KMS-11 (cell line): ENCODE data around the gene RPS6KA5.

Experiments
- H2AFZ ChIP-seq: fragments of 200-600 bp; sonication (generic); 2 replicates; pipeline ENCODE4 v1.6.1; 2016; ENCODE audit warnings: antibody characterized with exemption, mixed run types, low read depth
- H3K27ac ChIP-seq: fragments of 200-600 bp; sonication (generic); 2 replicates; pipeline ENCODE4 v1.6.1; 2016; ENCODE audit warnings: mild to moderate bottlenecking, mixed run types
- H3K27me3 ChIP-seq: fragments of 200-600 bp; sonication (generic); 2 replicates; pipeline ENCODE4 v1.6.1; 2017; ENCODE audit warnings: mild to moderate bottlenecking, low read depth, mixed run types, moderate library complexity; ENCODE audit not compliant: insufficient read depth
- H3K36me3 ChIP-seq: fragments of 200-600 bp; sonication (generic); 2 replicates; pipeline ENCODE4 v1.6.1; 2017; ENCODE audit warnings: mild to moderate bottlenecking, mixed run types; ENCODE audit not compliant: insufficient read depth
- H3K4me1 ChIP-seq: fragments of 200-600 bp; sonication (generic); 2 replicates; pipeline ENCODE4 v1.6.1; 2016; ENCODE audit warnings: mild to moderate bottlenecking, low read depth, mixed run types; ENCODE audit not compliant: poor library complexity, severe bottlenecking
- H3K4me2 ChIP-seq: fragments of 200-600 bp; sonication (generic); 2 replicates; pipeline ENCODE4 v1.7.0; 2016; ENCODE audit warnings: mild to moderate bottlenecking, mixed run types
- H3K4me3 ChIP-seq: fragments of 200-600 bp; sonication (generic); IDR thresholded peaks from 2 replicates; pipeline ENCODE4 v1.6.1; 2017; ENCODE audit warnings: low read depth, low read length, mixed read lengths; ENCODE audit not compliant: insufficient read depth
- H3K79me2 ChIP-seq: fragments of 200-600 bp; sonication (generic); 2 replicates; pipeline ENCODE4 v1.6.1; 2016; ENCODE audit warnings: low read depth, mixed run types; ENCODE audit not compliant: insufficient read depth
- H3K9ac ChIP-seq: fragments of 200-600 bp; sonication (generic); 2 replicates; pipeline ENCODE4 v1.6.1; 2016; ENCODE audit warnings: mild to moderate bottlenecking, mixed run types
- H4K20me1 ChIP-seq: fragments of 200-600 bp; sonication (generic); 2 replicates; pipeline ENCODE4 v1.6.1; 2016; ENCODE audit warnings: mild to moderate bottlenecking, mixed run types; ENCODE audit not compliant: insufficient read depth
- TF ChIP-seq, protein P1 (sequence below): fragments of 200-600 bp; sonication (generic); conservative IDR thresholded peaks from 2 replicates; pipeline ENCODE4 v1.6.1; 2017; ENCODE audit warnings: low read depth, mild to moderate bottlenecking, antibody characterized with exemption, low read length, moderate library complexity, mixed read lengths

The RPS6KA5 gene

DNA sequence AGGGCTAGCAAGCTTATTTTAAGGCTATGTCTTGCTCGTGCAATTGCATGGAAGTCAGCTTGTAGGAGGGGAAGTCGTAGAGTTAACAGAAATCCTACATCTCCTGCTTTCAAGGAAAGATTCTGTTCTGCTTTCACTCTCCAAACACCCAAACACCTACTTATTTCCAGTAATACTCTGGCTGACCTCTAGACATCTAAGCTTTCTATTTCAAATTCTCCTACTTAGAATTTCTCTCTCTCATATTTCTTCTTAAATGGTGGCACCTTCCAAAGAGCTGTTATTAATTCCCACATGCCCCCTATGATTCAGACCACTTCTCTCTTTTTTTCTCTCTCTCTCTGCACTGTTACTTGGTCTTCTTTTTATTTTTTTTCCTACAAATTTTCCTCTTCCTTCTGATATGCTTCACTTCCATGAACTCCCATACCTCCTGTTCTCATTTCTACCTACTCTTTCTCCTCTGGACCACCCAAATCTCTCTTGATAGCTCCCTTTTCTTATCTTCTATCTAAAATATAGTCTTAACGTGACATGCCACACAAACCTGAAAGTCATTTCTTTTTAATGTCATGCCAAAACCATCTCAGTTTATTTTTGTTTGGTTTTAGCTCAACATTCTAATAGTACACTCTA lies 90.8 kb downstream of the RPS6KA5 start:
- Histone ChIP-seq H4K20me1 (no peaks in the 10 kb centered on the region), H3K36me3 (no peaks in the 10 kb centered on the region), H3K9ac (no peak overlapping the region), H3K79me2 (no peaks in the 10 kb centered on the region), H3K27me3 (no peaks in the 10 kb centered on the region), H3K27ac (no peak overlapping the region), H3K4me2 (no peak overlapping the region), H3K4me3 (no peak overlapping the region), H3K4me1 (no peaks in the 10 kb centered on the region), H2AFZ (no peak overlapping the region)
- TF ChIP-seq, protein P1, sequence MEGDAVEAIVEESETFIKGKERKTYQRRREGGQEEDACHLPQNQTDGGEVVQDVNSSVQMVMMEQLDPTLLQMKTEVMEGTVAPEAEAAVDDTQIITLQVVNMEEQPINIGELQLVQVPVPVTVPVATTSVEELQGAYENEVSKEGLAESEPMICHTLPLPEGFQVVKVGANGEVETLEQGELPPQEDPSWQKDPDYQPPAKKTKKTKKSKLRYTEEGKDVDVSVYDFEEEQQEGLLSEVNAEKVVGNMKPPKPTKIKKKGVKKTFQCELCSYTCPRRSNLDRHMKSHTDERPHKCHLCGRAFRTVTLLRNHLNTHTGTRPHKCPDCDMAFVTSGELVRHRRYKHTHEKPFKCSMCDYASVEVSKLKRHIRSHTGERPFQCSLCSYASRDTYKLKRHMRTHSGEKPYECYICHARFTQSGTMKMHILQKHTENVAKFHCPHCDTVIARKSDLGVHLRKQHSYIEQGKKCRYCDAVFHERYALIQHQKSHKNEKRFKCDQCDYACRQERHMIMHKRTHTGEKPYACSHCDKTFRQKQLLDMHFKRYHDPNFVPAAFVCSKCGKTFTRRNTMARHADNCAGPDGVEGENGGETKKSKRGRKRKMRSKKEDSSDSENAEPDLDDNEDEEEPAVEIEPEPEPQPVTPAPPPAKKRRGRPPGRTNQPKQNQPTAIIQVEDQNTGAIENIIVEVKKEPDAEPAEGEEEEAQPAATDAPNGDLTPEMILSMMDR: no peak

DNA sequence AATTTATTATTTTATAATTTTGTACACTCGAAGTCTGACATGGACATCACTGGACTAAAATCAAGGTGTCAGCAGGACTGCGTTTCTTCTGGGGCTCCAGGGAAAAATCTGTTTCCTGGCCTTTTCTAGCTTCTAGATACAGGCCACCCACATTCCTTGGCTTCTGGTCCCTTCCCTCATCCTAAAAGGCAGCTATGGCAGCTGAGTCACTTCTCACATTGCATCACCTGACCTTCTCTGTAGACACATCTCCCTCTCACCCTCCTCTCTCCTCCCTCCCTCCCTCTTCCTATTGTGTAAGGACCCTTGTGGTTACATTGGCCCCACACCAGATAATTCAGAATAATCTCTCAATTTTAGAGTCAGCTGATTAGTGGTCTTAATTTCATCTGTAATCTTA lies 92.4 kb downstream of the RPS6KA5 start:
- Histone ChIP-seq H2AFZ (no peak overlapping the region), H3K4me2 (no peak overlapping the region), H3K4me3 (no peak overlapping the region), H3K4me1 (no peaks in the 10 kb centered on the region), H3K36me3 (no peaks in the 10 kb centered on the region), H3K27ac (no peak overlapping the region), H4K20me1 (no peaks in the 10 kb centered on the region), H3K79me2 (no peaks in the 10 kb centered on the region), H3K27me3 (no peaks in the 10 kb centered on the region), H3K9ac (no peak overlapping the region)
- TF ChIP-seq, protein P1: no peak

DNA sequence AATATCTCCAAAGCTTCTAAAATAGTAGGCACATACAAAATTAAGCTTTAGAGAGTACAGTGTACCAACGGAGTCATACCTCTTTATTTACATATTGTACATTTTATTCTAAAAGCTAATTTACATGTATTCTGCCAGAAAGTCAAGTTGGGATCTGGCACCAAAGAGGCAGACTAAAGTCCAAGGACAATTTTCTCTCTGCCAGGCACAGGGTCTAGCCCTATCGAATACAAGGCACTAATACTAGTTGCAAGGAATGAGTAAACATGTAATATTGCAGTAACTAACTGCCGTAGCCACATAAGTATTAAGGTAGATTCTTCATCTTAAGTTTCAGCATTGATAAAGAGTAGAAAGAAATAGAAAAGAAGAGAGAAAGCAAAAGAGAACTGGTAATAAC lies 93.9 kb downstream of the RPS6KA5 start:
- H4K20me1 ChIP-seq: no peaks in the 10 kb centered on the region
- no peak overlapping the region for H3K4me2 ChIP-seq
- H3K4me1 ChIP-seq: no peaks in the 10 kb centered on the region
- no peak overlapping the region for H3K27ac ChIP-seq
- H3K4me3 ChIP-seq: no peak overlapping the region
- no peaks in the 10 kb centered on the region for H3K27me3 ChIP-seq
- TF ChIP-seq, protein P1: no peak
- H2AFZ ChIP-seq: no peak overlapping the region
- no peaks in the 10 kb centered on the region for H3K79me2 ChIP-seq
- H3K9ac ChIP-seq: no peak overlapping the region
- no peaks in the 10 kb centered on the region for H3K36me3 ChIP-seq

DNA sequence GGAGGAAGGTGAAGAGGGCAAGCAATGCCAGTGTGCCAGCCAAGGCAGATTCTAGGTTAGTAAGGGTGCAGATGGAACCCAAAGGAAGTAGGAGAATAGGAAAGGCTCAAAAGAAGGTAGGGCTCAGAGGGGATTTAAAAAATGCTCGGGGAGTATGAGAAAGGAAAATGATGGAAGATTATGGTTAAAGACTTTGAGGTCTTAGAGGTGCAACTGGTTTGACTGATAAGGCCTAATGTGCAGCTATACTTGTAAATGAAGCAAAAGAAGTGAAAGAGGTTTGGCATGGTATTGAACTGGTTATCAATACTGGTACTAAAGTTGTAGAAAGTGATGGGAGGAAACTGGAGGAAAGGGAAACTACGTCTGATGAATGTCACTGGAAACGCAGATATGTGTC lies 94.7 kb downstream of the RPS6KA5 start:
- TF ChIP-seq, protein P1: no peak

More for the DNA sequence above, 94.7 kb downstream of the RPS6KA5 start:
- no peaks in the 10 kb centered on the region for H3K27me3 ChIP-seq
- no peak overlapping the region for H2AFZ ChIP-seq
- no peaks in the 10 kb centered on the region for H3K79me2 ChIP-seq
- H4K20me1 ChIP-seq: no peaks in the 10 kb centered on the region
- no peaks in the 10 kb centered on the region for H3K4me1 ChIP-seq
- no peak overlapping the region for H3K4me3 ChIP-seq
- H3K27ac ChIP-seq: no peak overlapping the region
- H3K9ac ChIP-seq: no peak overlapping the region
- H3K36me3 ChIP-seq: no peaks in the 10 kb centered on the region
- H3K4me2 ChIP-seq: no peak overlapping the region
